OCI-LY7 (cell line): ENCODE measurements around the gene SEC24D.

Source experiments
- CTCF ChIP-seq: fragments of 200-600 bp; sonication (generic); conservative IDR thresholded peaks from 2 replicates; pipeline ENCODE4 v1.5.1; 2014; ENCODE audit warnings: mild to moderate bottlenecking, antibody characterized with exemption, low read length, moderate library complexity, mixed read lengths
- EZH2phosphoT487 ChIP-seq: fragments of 200-600 bp; sonication (generic); IDR thresholded peaks from 2 replicates; pipeline ENCODE4 v1.6.1; 2018; ENCODE audit warnings: low read depth, borderline replicate concordance, mild to moderate bottlenecking, mixed run types, antibody characterized with exemption, low read length, moderate library complexity, mixed read lengths

- TF ChIP-seq CTCF (no peak), EZH2phosphoT487 (no peak)
These were observed 22.4 kb downstream of the SEC24D start for GRCh38 chr4:118813561-118813960.
